GM21367 (cell line): ENCODE measurements around the gene PIK3CD.
"Not testable (repeated sequence)": the region's sequence is repeated elsewhere in the genome, so short reads cannot be mapped to it uniquely, and the experiment has no call there.

Experiments
- ATAC-seq: cut with Tn5 transposase; IDR thresholded peaks from one replicate; pipeline ENCODE4 v1.9.1; 2021; ENCODE audit not compliant: unreplicated experiment

The PIK3CD gene

GRCh38 chr1:9618909-9619679 lies 32.4 kb upstream of the PIK3CD start:
- no peak for ATAC-seq

- no peak for ATAC-seq
Observed at GRCh38 chr1:9621032-9621431, 30.5 kb upstream of the PIK3CD start.

- ATAC-seq: no peak
Observed at GRCh38 chr1:9624081-9624480, 27.4 kb upstream of the PIK3CD start.

GRCh38 chr1:9625030-9625429 lies 26.5 kb upstream of the PIK3CD start:
- not testable (repeated sequence) for ATAC-seq

GRCh38 chr1:9626201-9626608 lies 25.3 kb upstream of the PIK3CD start:
- peak; percentile 39 for ATAC-seq

GRCh38 chr1:9628541-9629444 lies 22.7 kb upstream of the PIK3CD start:
- ATAC-seq: no peak

GRCh38 chr1:9629445-9630201 lies 21.9 kb upstream of the PIK3CD start:
- no peak for ATAC-seq

- no peak for ATAC-seq
Observed at GRCh38 chr1:9630331-9631111, 21.0 kb upstream of the PIK3CD start.

GRCh38 chr1:9631613-9632012 lies 19.9 kb upstream of the PIK3CD start:
- ATAC-seq: no peak

- ATAC-seq: no peak
Observed at GRCh38 chr1:9633493-9633892, 18.0 kb upstream of the PIK3CD start.

- no peak for ATAC-seq
Observed at GRCh38 chr1:9634582-9634981, 16.9 kb upstream of the PIK3CD start.

- no peak for ATAC-seq
Observed at GRCh38 chr1:9639227-9639626, 12.3 kb upstream of the PIK3CD start.

GRCh38 chr1:9643351-9644256 lies 7.9 kb upstream of the PIK3CD start:
- no peak for ATAC-seq

- ATAC-seq: no peak
Observed at GRCh38 chr1:9646037-9646436, 5.5 kb upstream of the PIK3CD start.

- ATAC-seq: no peak
Observed at GRCh38 chr1:9648171-9648570, 3.4 kb upstream of the PIK3CD start.

GRCh38 chr1:9649769-9650168 lies 1.8 kb upstream of the PIK3CD start:
- no peak for ATAC-seq

- ATAC-seq: no peak
Observed at GRCh38 chr1:9651220-9651564, 339 bp upstream of the PIK3CD start.

- ATAC-seq: no peak
Observed at GRCh38 chr1:9652379-9653209, 1.1 kb downstream of the PIK3CD start.

GRCh38 chr1:9653210-9653490 lies 1.6 kb downstream of the PIK3CD start:
- ATAC-seq: no peak
